ENCODE data around the gene ELOVL2.

- TF ChIP-seq CTCF (IDR thresholded peaks at IDR 0.05; ENCODE audit: insufficient read depth, low read length, poor library complexity, severe bottlenecking) (no peak), EZH2phosphoT487 (conservative IDR thresholded peaks at IDR 0.05; ENCODE audit: low read length) (no peak)
Measured at GRCh38 chr6:11007715-11008608, 36.1 kb downstream of the ELOVL2 start.

Data from SU-DHL-6 (cell line).